Measurements from ENCODE around the gene REELD1.

REELD1 gene

GRCh38 chr4:146243883-146244277 is 29.5 kb downstream of the REELD1 start:
- no peaks in the 10 kb centered on the region for H3K9me3 ChIP-seq (ENCODE audit: control insufficient read depth, low read length)
- no peaks in the 10 kb centered on the region for H3K36me3 ChIP-seq (ENCODE audit: control insufficient read depth, insufficient read depth, low read length)
- peaks cover 10% of the 10 kb centered on the region for H3K4me1 ChIP-seq (ENCODE audit: control insufficient read depth, insufficient read depth, low read length, poor library complexity, severe bottlenecking)
- H3K27me3 ChIP-seq (replicated peaks; ENCODE audit: control insufficient read depth, insufficient read depth, low read length, poor library complexity, severe bottlenecking): no peaks in the 10 kb centered on the region
- no peak overlapping the region for H3K27ac ChIP-seq (ENCODE audit: insufficient read depth, low read length, poor library complexity, severe bottlenecking)
- no peak overlapping the region for H3K4me3 ChIP-seq (ENCODE audit: insufficient read depth, low read depth, low read length, poor library complexity, severe bottlenecking)
- no peak for DNase-seq

- H3K27ac ChIP-seq (ENCODE audit: insufficient read depth, low read length, poor library complexity, severe bottlenecking): no peak overlapping the region
- H3K9me3 ChIP-seq (ENCODE audit: control insufficient read depth, low read length): no peaks in the 10 kb centered on the region
- H3K4me3 ChIP-seq (ENCODE audit: insufficient read depth, low read depth, low read length, poor library complexity, severe bottlenecking): no peak overlapping the region
- H3K4me1 ChIP-seq (ENCODE audit: control insufficient read depth, insufficient read depth, low read length, poor library complexity, severe bottlenecking): peaks cover 10% of the 10 kb centered on the region
- no peak for DNase-seq
- H3K27me3 ChIP-seq (replicated peaks; ENCODE audit: control insufficient read depth, insufficient read depth, low read length, poor library complexity, severe bottlenecking): no peaks in the 10 kb centered on the region
- H3K36me3 ChIP-seq (ENCODE audit: control insufficient read depth, insufficient read depth, low read length): no peaks in the 10 kb centered on the region
Observed at GRCh38 chr4:146244496-146244895, 30.2 kb downstream of the REELD1 start.

GRCh38 chr4:146245246-146245645 is 30.9 kb downstream of the REELD1 start:
- Histone ChIP-seq H3K4me3 (ENCODE audit: insufficient read depth, low read depth, low read length, poor library complexity, severe bottlenecking) (no peak overlapping the region), H3K4me1 (ENCODE audit: control insufficient read depth, insufficient read depth, low read length, poor library complexity, severe bottlenecking) (peaks cover 10% of the 10 kb centered on the region), H3K9me3 (ENCODE audit: control insufficient read depth, low read length) (no peaks in the 10 kb centered on the region), H3K27ac (ENCODE audit: insufficient read depth, low read length, poor library complexity, severe bottlenecking) (no peak overlapping the region), H3K36me3 (ENCODE audit: control insufficient read depth, insufficient read depth, low read length) (no peaks in the 10 kb centered on the region), H3K27me3 (replicated peaks; ENCODE audit: control insufficient read depth, insufficient read depth, low read length, poor library complexity, severe bottlenecking) (no peaks in the 10 kb centered on the region)
- DNase-seq: no peak

- no peak for DNase-seq
- no peak overlapping the region for H3K4me3 ChIP-seq (ENCODE audit: insufficient read depth, low read depth, low read length, poor library complexity, severe bottlenecking)
Observed at GRCh38 chr4:146245850-146246249, 31.5 kb downstream of the REELD1 start.

GRCh38 chr4:146246381-146246780 is 32.0 kb downstream of the REELD1 start:
- Histone ChIP-seq H3K4me1 (ENCODE audit: control insufficient read depth, insufficient read depth, low read length, poor library complexity, severe bottlenecking) (peaks cover 10% of the 10 kb centered on the region), H3K27me3 (replicated peaks; ENCODE audit: control insufficient read depth, insufficient read depth, low read length, poor library complexity, severe bottlenecking) (no peaks in the 10 kb centered on the region), H3K4me3 (ENCODE audit: insufficient read depth, low read depth, low read length, poor library complexity, severe bottlenecking) (no peak overlapping the region), H3K27ac (ENCODE audit: insufficient read depth, low read length, poor library complexity, severe bottlenecking) (no peak overlapping the region), H3K9me3 (ENCODE audit: control insufficient read depth, low read length) (no peaks in the 10 kb centered on the region), H3K36me3 (ENCODE audit: control insufficient read depth, insufficient read depth, low read length) (no peaks in the 10 kb centered on the region)
- DNase-seq: no peak

More at GRCh38 chr4:146245850-146246249, 31.5 kb downstream of the REELD1 start:
- Histone ChIP-seq H3K27ac (ENCODE audit: insufficient read depth, low read length, poor library complexity, severe bottlenecking) (no peak overlapping the region), H3K4me1 (ENCODE audit: control insufficient read depth, insufficient read depth, low read length, poor library complexity, severe bottlenecking) (peaks cover 10% of the 10 kb centered on the region), H3K27me3 (replicated peaks; ENCODE audit: control insufficient read depth, insufficient read depth, low read length, poor library complexity, severe bottlenecking) (no peaks in the 10 kb centered on the region), H3K9me3 (ENCODE audit: control insufficient read depth, low read length) (no peaks in the 10 kb centered on the region), H3K36me3 (ENCODE audit: control insufficient read depth, insufficient read depth, low read length) (no peaks in the 10 kb centered on the region)

- no peaks in the 10 kb centered on the region for H3K9me3 ChIP-seq (ENCODE audit: control insufficient read depth, low read length)
- no peaks in the 10 kb centered on the region for H3K36me3 ChIP-seq (ENCODE audit: control insufficient read depth, insufficient read depth, low read length)
- H3K27me3 ChIP-seq (replicated peaks; ENCODE audit: control insufficient read depth, insufficient read depth, low read length, poor library complexity, severe bottlenecking): no peaks in the 10 kb centered on the region
- no peak overlapping the region for H3K4me3 ChIP-seq (ENCODE audit: insufficient read depth, low read depth, low read length, poor library complexity, severe bottlenecking)
- peaks cover 10% of the 10 kb centered on the region for H3K4me1 ChIP-seq (ENCODE audit: control insufficient read depth, insufficient read depth, low read length, poor library complexity, severe bottlenecking)
- no peak overlapping the region for H3K27ac ChIP-seq (ENCODE audit: insufficient read depth, low read length, poor library complexity, severe bottlenecking)
- DNase-seq: no peak
Observed at GRCh38 chr4:146247356-146247755, 33.0 kb downstream of the REELD1 start.

GRCh38 chr4:146252969-146253611 is 38.8 kb downstream of the REELD1 start:
- no peak overlapping the region for H3K4me3 ChIP-seq (ENCODE audit: insufficient read depth, low read depth, low read length, poor library complexity, severe bottlenecking)
- no peak overlapping the region for H3K27ac ChIP-seq (ENCODE audit: insufficient read depth, low read length, poor library complexity, severe bottlenecking)
- DNase-seq: no peak
- no peaks in the 10 kb centered on the region for H3K4me1 ChIP-seq (ENCODE audit: control insufficient read depth, insufficient read depth, low read length, poor library complexity, severe bottlenecking)
- H3K9me3 ChIP-seq (ENCODE audit: control insufficient read depth, low read length): no peaks in the 10 kb centered on the region
- peaks cover 5% of the 10 kb centered on the region for H3K36me3 ChIP-seq (ENCODE audit: control insufficient read depth, insufficient read depth, low read length)
- no peaks in the 10 kb centered on the region for H3K27me3 ChIP-seq (replicated peaks; ENCODE audit: control insufficient read depth, insufficient read depth, low read length, poor library complexity, severe bottlenecking)

- H3K4me1 ChIP-seq (ENCODE audit: control insufficient read depth, insufficient read depth, low read length, poor library complexity, severe bottlenecking): no peaks in the 10 kb centered on the region
- H3K9me3 ChIP-seq (ENCODE audit: control insufficient read depth, low read length): no peaks in the 10 kb centered on the region
- H3K4me3 ChIP-seq (ENCODE audit: insufficient read depth, low read depth, low read length, poor library complexity, severe bottlenecking): no peak overlapping the region
- no peak for DNase-seq
- no peaks in the 10 kb centered on the region for H3K27me3 ChIP-seq (replicated peaks; ENCODE audit: control insufficient read depth, insufficient read depth, low read length, poor library complexity, severe bottlenecking)
- H3K27ac ChIP-seq (ENCODE audit: insufficient read depth, low read length, poor library complexity, severe bottlenecking): no peak overlapping the region
- H3K36me3 ChIP-seq (ENCODE audit: control insufficient read depth, insufficient read depth, low read length): peaks cover 5% of the 10 kb centered on the region
Observed at GRCh38 chr4:146255463-146255862, 41.1 kb downstream of the REELD1 start.

GRCh38 chr4:146255874-146256273 is 41.5 kb downstream of the REELD1 start:
- Histone ChIP-seq H3K9me3 (ENCODE audit: control insufficient read depth, low read length) (no peaks in the 10 kb centered on the region), H3K27ac (ENCODE audit: insufficient read depth, low read length, poor library complexity, severe bottlenecking) (no peak overlapping the region)
- DNase-seq: no peak

GRCh38 chr4:146256328-146256727 is 42.0 kb downstream of the REELD1 start:
- peaks cover 5% of the 10 kb centered on the region for H3K36me3 ChIP-seq (ENCODE audit: control insufficient read depth, insufficient read depth, low read length)
- no peaks in the 10 kb centered on the region for H3K4me1 ChIP-seq (ENCODE audit: control insufficient read depth, insufficient read depth, low read length, poor library complexity, severe bottlenecking)
- no peak overlapping the region for H3K27ac ChIP-seq (ENCODE audit: insufficient read depth, low read length, poor library complexity, severe bottlenecking)
- H3K27me3 ChIP-seq (replicated peaks; ENCODE audit: control insufficient read depth, insufficient read depth, low read length, poor library complexity, severe bottlenecking): no peaks in the 10 kb centered on the region
- H3K9me3 ChIP-seq (ENCODE audit: control insufficient read depth, low read length): no peaks in the 10 kb centered on the region
- H3K4me3 ChIP-seq (ENCODE audit: insufficient read depth, low read depth, low read length, poor library complexity, severe bottlenecking): no peak overlapping the region
- DNase-seq: no peak

More at GRCh38 chr4:146255874-146256273, 41.5 kb downstream of the REELD1 start:
- no peak overlapping the region for H3K4me3 ChIP-seq (ENCODE audit: insufficient read depth, low read depth, low read length, poor library complexity, severe bottlenecking)
- no peaks in the 10 kb centered on the region for H3K4me1 ChIP-seq (ENCODE audit: control insufficient read depth, insufficient read depth, low read length, poor library complexity, severe bottlenecking)
- peaks cover 5% of the 10 kb centered on the region for H3K36me3 ChIP-seq (ENCODE audit: control insufficient read depth, insufficient read depth, low read length)
- no peaks in the 10 kb centered on the region for H3K27me3 ChIP-seq (replicated peaks; ENCODE audit: control insufficient read depth, insufficient read depth, low read length, poor library complexity, severe bottlenecking)

Measured in effector memory CD4-positive, alpha-beta T cell (primary cell).